Left ventricle myocardium inferior (tissue), 1 donor: ENCODE data around the gene CREB5. TPM values are rescaled to one million over a fixed set of nuclear protein-coding genes. Genes with fewer than 3 reads are reported as not detected.

Source experiments
- DNase-seq: peaks from one replicate; pipeline ENCODE4 v3.0.0-alpha.2; 2020
- H3K27ac ChIP-seq: fragments of 200-600 bp; replicated peaks from 2 replicates; pipeline ENCODE4 v1.8.0; 2021
- H3K27me3 ChIP-seq: fragments of 200-600 bp; 2 replicates; pipeline ENCODE4 v1.8.0; 2021; ENCODE audit warnings: low read depth
- H3K36me3 ChIP-seq: fragments of 200-600 bp; 2 replicates; pipeline ENCODE4 v1.8.0; 2021
- H3K4me1 ChIP-seq: fragments of 200-600 bp; 2 replicates; pipeline ENCODE4 v1.8.0; 2021
- H3K4me3 ChIP-seq: fragments of 200-600 bp; 2 replicates; pipeline ENCODE4 v1.8.0; 2021; ENCODE audit warnings: mild to moderate bottlenecking, moderate library complexity
- H3K9me3 ChIP-seq: fragments of 200-600 bp; replicated peaks from 2 replicates; pipeline ENCODE4 v1.8.0; 2021
- CTCF ChIP-seq: fragments of 200-600 bp; IDR thresholded peaks from 2 replicates; pipeline ENCODE4 v1.8.0; 2021; ENCODE audit warnings: antibody characterized with exemption, mild to moderate bottlenecking, borderline replicate concordance
- intact Hi-C: fragments of 100-400 bp; cut with micrococcal nuclease; formaldehyde crosslinking; loops from one replicate; pipeline ENCODE4 v1.11.0; 2022
- total RNA-seq: library from RNA; stranded (reverse); fragmentation: NEBNext Ultra II Directional; extraction: Animal tissue kit (Norgen Biotek cat#: 25700); gene quantifications from one replicate; pipeline ENCODE4 v1.2.1, GENCODE V29; 2021
- donor health status: DM: no; HTN: yes; CAD: no; lungs with severe emphysema.

The CREB5 gene
- total RNA-seq, 1 donor from 2014 or later = 9.8 TPM

- no peak overlapping the region for H3K4me3 ChIP-seq
- no peaks in the 10 kb centered on the region for H3K27me3 ChIP-seq
- H3K36me3 ChIP-seq = no peaks in the 10 kb centered on the region
- DNase-seq = no peak
- H3K27ac ChIP-seq = no peak overlapping the region
- TF ChIP-seq CTCF = no peak
- peaks cover 61% of the 10 kb centered on the region for H3K4me1 ChIP-seq
- intact Hi-C loops = no loop called here
- H3K9me3 ChIP-seq = no peaks in the 10 kb centered on the region
These were observed 289.4 kb downstream of the CREB5 start for GRCh38 chr7:28701731-28702130.

- Histone ChIP-seq H3K4me1 (peaks cover 64% of the 10 kb centered on the region), H3K4me3 (no peak overlapping the region), H3K27ac (no peak overlapping the region), H3K9me3 (no peaks in the 10 kb centered on the region), H3K27me3 (no peaks in the 10 kb centered on the region), H3K36me3 (no peaks in the 10 kb centered on the region)
- no peak for TF ChIP-seq CTCF
- DNase-seq = no peak
- intact Hi-C loops = no loop called here
These were observed 289.9 kb downstream of the CREB5 start for GRCh38 chr7:28702171-28702570.

GRCh38 chr7:28703037-28703765 is 290.9 kb downstream of the CREB5 start:
- DNase-seq = no peak
- H3K4me1 ChIP-seq = peaks cover 73% of the 10 kb centered on the region
- TF ChIP-seq CTCF = no peak
- intact Hi-C loops = no loop called here
- H3K27ac ChIP-seq = no peak overlapping the region
- no peaks in the 10 kb centered on the region for H3K9me3 ChIP-seq
- H3K4me3 ChIP-seq = no peak overlapping the region
- no peaks in the 10 kb centered on the region for H3K27me3 ChIP-seq
- no peaks in the 10 kb centered on the region for H3K36me3 ChIP-seq

GRCh38 chr7:28704706-28705105 is 292.4 kb downstream of the CREB5 start:
- no peak overlapping the region for H3K4me3 ChIP-seq
- intact Hi-C loops = no loop called here
- H3K4me1 ChIP-seq = peaks cover 59% of the 10 kb centered on the region
- DNase-seq = no peak
- no peaks in the 10 kb centered on the region for H3K36me3 ChIP-seq
- no peaks in the 10 kb centered on the region for H3K27me3 ChIP-seq
- no peaks in the 10 kb centered on the region for H3K9me3 ChIP-seq
- no peak for TF ChIP-seq CTCF
- H3K27ac ChIP-seq = no peak overlapping the region

- TF ChIP-seq CTCF = no peak
- Histone ChIP-seq H3K27ac (no peak overlapping the region), H3K9me3 (no peaks in the 10 kb centered on the region), H3K27me3 (no peaks in the 10 kb centered on the region), H3K36me3 (no peaks in the 10 kb centered on the region), H3K4me1 (peaks cover 53% of the 10 kb centered on the region), H3K4me3 (no peak overlapping the region)
- DNase-seq = no peak
- intact Hi-C loops = no loop called here
These were observed 293.0 kb downstream of the CREB5 start for GRCh38 chr7:28705350-28705749.
